CD4-positive, alpha-beta T cell treated with Interleukin-15 for 4 hours (primary cell): ENCODE measurements around the gene WBP1L.
"Not testable (repeated sequence)": the region's sequence is repeated elsewhere in the genome, so short reads cannot be mapped to it uniquely, and the experiment has no call there.

Source experiments
- DNase-seq: peaks from one replicate; pipeline ENCODE4 v3.0.0-alpha.2; 2020; ENCODE audit warnings: low spot score

WBP1L gene

DNA sequence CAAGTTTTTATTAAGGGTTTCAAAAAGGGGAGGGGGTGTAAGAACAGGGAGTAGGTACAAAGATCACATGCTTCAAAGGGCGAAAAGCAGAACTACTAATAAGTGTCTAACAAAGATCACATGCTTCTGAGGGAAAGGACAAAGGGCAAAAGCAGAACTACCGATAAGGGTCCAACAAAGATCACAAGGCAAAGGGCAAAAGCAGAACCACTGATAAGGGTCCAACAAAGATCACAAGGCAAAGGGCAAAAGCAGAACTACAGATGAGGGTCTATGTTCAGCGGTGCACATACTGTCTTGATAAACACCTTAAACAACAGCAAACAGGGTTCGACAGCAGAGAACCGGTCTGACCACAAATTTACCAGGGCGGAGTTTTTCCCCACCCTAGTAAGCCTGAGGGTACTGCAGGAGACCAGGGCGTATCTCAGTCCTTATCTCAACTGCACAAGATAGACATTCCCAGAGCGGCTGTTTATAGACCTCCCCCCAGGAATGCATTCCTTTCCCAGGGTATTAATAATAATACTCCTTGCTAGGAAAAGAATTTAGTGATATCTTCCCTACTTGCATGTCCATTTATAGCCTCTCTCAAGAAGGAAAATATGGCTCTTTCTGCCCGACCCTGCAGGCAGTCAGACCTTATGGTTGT, 94.7 kb downstream of the WBP1L start:
- DNase-seq = not testable (repeated sequence)

DNA sequence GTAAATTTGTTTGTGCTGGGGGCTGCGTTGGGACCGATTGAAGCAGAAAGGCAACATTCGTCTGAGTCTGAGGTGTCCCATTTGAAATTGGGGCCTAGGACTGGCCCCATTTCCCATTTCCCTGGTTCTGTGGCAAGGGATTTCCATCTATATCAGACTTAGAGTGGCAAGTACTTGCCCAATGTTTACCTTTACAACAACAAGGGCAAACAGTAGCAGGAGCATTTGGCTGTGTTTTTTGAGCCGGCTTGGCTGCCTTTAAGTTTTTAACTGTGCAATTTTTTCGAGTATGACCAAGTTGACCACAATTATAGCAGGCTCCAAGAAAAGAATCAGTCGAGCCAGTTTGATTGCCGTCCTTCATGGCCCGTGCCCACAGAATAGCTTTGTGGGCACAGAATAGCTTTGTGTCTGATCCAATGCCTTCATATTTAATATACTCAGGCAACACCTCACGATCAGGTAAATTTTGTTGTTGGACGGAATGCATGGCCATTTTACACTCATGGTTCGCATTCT, 98.1 kb downstream of the WBP1L start:
- DNase-seq = no peak

DNA sequence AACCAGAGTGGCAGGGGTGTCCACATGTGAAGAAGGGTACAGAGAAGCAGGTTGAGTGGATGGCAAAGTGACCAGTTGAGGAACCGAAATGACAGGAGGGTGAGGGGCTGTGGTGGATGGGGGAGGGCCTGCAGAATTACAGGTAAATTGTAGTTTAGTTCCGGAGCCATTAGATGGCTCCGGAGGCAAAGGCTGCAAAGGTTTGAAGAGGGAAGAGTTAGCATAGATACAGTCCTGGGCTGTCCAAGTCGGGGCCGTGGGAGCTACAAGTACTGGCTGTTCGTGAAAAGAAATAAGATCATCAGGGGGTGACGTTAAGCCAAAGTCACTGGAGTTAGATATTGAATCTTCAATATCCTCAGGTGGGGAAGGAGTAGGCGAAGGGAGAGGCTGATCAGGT, 99.4 kb downstream of the WBP1L start:
- DNase-seq = not testable (repeated sequence)

DNA sequence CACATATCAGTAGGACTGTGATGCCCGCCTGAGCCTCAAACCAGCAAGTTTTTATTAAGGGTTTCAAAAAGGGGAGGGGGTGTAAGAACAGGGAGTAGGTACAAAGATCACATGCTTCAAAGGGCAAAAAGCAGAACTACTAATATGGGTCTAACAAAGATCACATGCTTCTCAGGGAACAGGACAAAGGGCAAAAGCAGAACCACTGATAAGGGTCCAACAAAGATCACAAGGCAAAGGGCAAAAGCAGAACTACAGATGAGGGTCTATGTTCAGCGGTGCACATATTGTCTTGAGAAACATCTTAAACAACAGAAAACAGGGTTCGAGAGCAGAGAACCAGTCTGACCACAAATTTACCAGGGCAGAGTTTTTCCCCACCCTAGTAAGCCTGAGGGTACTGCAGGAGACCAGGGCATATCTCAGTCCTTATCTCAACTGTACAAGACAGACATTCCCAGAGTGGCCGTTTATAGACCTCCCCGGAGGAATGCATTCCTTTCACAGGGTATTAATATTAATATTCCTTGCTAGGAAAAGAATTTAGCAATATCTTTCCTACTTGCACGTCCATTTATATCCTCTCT, 100.5 kb downstream of the WBP1L start:
- DNase-seq = not testable (repeated sequence)

DNA sequence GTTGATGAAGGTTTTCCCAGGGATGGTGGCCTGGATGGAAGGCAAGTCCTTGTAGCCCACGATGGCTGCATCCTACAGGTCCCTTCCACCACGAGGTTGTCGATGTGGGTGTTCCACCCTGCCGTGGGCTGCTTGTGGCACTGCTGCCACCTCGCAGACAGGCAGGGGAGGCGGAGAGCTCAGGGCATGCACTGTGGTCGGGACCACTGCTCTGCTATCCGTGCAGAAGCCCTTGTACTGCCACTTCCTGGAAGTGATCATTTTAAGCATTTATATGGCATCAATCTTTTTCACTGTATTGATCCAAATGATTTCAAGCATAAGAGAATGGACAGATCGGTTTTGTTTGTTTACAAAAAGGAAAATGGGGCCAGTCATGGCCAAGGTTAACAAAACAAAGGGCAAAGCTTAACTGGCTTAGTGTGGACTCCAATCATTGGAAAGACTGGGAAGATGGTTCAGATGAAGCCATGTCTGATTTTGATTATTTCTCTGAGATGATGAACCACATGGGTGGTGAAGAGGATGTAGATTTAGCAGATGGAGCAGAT, 101.7 kb downstream of the WBP1L start:
- no peak for DNase-seq

DNA sequence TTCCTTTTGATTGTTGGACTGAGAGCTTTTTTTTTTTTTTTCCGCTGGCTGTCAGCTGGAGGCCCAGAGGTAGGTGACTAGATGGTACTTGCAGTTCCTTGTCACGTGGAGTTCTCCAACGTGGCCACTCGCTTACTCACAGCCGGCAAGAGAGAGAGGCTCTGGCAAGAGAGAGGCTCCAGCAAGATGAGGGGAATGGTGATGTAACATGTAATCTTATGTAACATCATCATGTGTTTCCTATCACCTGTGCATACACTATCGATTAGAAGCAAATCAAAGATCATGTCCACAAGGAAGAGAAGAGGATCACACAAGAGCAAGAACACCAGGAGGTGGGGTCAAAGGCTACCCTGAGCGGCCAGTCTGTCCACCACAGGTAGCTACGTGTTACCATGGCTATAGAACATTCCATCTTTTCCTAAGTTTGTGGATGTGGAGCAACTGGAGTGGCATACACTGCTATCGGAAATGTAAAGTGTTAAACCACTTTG, 106.3 kb downstream of the WBP1L start:
- DNase-seq = no peak

DNA sequence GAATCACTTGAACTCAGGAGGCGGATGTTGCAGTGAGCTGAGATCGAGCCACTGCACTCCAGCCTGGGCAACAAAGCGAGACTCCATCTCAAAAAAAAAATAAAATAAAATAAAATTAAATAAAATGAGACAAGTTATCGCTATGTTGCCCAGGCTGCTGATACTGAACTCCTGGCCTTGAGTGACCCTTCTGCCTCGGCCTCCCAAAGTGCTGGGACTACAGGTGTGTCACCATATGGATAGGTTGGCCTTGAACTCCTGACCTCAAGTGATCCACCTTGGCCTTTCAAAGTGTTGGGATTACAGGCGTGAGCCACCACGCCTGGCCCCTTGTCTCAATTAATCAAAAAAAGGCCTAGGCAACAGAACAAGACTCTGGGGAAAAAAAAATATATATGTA, 109.5 kb downstream of the WBP1L start:
- DNase-seq = not testable (repeated sequence)

DNA sequence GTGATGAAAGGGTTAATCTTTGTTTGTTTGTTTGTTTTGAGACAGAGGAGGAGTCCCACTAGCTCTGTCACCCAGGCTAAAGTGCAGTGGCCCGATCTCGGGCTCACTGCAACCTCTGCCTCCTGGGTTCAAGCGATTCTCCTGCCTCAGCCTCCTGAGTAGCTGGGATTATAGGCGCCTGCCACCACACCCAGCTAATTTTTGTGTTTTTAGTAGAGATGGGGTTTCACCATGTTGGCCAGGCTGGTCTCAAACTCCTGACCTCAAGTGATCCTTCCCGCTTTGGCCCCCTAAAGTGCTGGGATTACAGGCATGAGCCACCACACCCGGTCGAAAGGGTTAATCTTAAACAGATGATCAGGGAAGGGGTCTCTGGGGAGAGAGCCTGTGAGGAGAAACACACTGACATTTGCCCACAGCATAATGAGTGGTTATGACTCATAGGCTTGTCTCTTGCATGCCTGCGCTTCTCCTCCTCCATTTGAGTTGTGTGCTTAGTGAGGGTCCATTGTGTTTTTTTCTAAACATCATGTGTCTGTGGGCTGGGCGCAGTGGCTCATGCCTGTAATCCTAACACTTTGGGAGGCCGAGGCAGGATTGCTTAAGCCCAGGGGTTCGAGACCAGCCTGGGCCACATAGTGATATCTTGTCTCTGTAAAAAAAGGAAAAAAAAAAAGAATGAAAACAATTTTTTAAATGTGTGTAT, 112.1 kb downstream of the WBP1L start:
- DNase-seq = not testable (repeated sequence)

DNA sequence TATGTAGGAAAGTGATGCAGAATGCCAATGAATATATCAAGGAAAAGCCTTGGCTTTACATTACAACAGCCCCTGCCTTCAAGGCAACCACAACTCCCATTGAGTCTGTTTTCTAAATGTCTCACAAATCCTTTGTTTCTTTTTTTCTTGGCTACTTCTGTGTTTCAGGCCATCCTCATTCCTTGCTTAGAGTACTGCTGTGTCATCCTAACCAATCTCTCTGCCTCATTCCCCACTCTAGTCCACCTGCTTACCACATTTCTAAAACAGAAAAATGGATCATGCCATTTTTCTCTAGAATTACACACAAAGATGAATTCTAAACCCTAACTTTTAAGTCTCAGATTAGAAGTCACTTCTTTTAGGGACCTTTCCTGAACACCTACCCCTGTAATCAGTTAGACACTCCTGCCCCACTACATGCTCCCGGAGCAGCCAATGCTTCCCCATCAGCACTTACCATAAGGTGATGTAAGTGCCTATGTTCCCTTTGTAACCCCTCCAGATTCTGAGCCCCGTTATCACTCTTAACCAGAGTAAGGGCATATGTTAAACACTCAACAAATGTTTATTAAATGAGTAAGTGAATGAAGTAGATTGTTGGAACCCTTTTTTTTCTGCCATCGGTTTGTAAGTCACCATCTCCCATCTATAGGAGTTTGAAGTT, 113.1 kb downstream of the WBP1L start:
- no peak for DNase-seq

DNA sequence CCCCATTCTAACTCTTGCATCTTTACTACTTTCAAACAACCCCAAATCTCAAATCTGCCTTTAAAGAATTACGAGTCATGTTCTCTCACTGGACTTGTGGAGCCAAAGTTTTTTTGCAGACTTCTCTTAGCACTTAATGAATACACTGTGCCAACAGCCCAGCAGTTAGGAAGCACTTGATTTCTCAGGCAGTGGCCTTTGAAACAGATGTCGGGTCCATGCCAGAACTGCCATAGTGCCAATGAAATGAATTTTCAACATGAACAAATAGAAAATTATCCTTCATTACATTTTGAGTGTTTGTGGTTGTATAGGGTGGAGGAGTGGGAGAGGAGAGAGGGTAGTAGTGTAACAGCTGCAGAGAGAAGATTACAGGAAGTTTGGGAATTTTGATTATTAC, 116.2 kb downstream of the WBP1L start:
- no peak for DNase-seq

DNA sequence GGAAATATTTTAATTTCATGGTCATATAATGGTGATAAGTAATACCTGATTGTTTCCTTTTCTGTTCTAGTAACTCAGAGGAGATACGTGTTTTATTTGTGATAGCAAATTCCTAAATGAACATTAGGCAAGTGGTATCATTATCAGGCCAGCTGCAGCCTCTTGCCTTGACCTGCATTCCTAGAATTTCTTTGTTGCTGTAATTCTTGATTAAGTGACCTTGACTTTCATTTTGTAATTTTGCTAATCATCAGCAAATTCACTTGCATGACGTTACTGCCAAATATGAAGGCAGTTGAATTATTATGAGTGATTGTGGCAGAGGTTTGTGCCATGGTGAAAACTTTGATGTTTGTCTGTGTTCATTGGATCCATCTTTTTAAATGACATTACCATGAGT, 119.9 kb downstream of the WBP1L start:
- no peak for DNase-seq

DNA sequence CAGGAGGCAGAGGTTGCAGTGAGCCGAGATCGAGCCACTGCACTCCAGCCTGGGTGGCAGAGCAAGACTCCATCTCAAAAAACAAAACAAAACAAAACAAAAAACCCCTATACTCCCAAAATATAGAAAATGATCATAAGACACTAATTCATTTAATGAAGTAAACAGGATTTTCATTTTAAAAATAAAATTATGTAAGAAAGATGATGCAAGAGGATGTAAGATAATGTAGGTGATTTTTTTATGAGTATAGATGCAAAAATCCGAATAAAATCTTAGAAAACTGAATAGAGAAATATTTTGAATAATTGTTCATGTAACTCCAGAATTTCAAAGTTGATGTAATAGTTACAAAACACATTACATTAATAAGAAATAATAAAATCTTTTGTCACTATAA, 121.9 kb downstream of the WBP1L start:
- DNase-seq = no peak
